GM23338 (cell line): Measurements from ENCODE around the gene METAP1D. TPM values are rescaled to one million over a fixed set of nuclear protein-coding genes. Genes with fewer than 3 reads are reported as not detected.

Experiments
- ATAC-seq: fragments of 200-7000 bp; cut with Tn5 transposase; 3 replicates; pipeline ENCODE4 v1.9.1; 2020
- DNase-seq: peaks from one replicate; pipeline ENCODE4 v3.0.0-alpha.2; 2015; ENCODE audit warnings: low spot score
- H2AFZ ChIP-seq: fragments of 200-600 bp; sonication (generic); 2 replicates; pipeline ENCODE4 v1.8.0; 2016; ENCODE audit warnings: antibody characterized with exemption, mild to moderate bottlenecking, moderate library complexity
- H3F3A ChIP-seq: fragments of 200-600 bp; sonication (generic); replicated peaks from 2 replicates; pipeline ENCODE4 v1.8.0; 2017; ENCODE audit warnings: antibody characterized with exemption, mixed run types, low read depth
- H3K27ac ChIP-seq: fragments of 200-600 bp; sonication (generic); 2 replicates; pipeline ENCODE4 v1.6.1; 2016; ENCODE audit warnings: low read depth
- H3K27me3 ChIP-seq: fragments of 200-600 bp; sonication (generic); 2 replicates; pipeline ENCODE4 v1.8.0; 2016; ENCODE audit warnings: mild to moderate bottlenecking, mixed run types, moderate library complexity; ENCODE audit not compliant: insufficient read depth
- H3K36me3 ChIP-seq: fragments of 200-600 bp; sonication (generic); 2 replicates; pipeline ENCODE4 v1.8.0; 2016; ENCODE audit warnings: mild to moderate bottlenecking; ENCODE audit not compliant: insufficient read depth
- H3K4me1 ChIP-seq: fragments of 200-600 bp; sonication (generic); 2 replicates; pipeline ENCODE4 v1.8.0; 2016; ENCODE audit warnings: mild to moderate bottlenecking, moderate library complexity; ENCODE audit not compliant: insufficient read depth
- H3K4me2 ChIP-seq: fragments of 200-600 bp; sonication (generic); 2 replicates; pipeline ENCODE4 v1.7.1; 2017; ENCODE audit warnings: mixed run types
- H3K4me3 ChIP-seq: fragments of 200-600 bp; sonication (generic); 2 replicates; pipeline ENCODE4 v1.6.1; 2016; ENCODE audit warnings: mixed run types
- H3K79me2 ChIP-seq: fragments of 200-600 bp; sonication (generic); replicated peaks from 2 replicates; pipeline ENCODE4 v1.8.0; 2017; ENCODE audit warnings: mild to moderate bottlenecking; ENCODE audit not compliant: insufficient read depth
- H3K9me2 ChIP-seq: fragments of 200-600 bp; sonication (generic); 2 replicates; pipeline ENCODE4 v1.8.0; 2017; ENCODE audit not compliant: insufficient read depth
- H4K20me1 ChIP-seq: fragments of 200-600 bp; sonication (generic); replicated peaks from 2 replicates; pipeline ENCODE4 v1.8.0; 2017; ENCODE audit warnings: mild to moderate bottlenecking; ENCODE audit not compliant: insufficient read depth
- H3K27ac Mint-ChIP-seq: 2 replicates; pipeline ENCODE4 v1.8.0; 2020; ENCODE audit warnings: inconsistent platforms, mild to moderate bottlenecking, moderate library complexity, mixed read lengths
- H3K27me3 Mint-ChIP-seq: 3 replicates; pipeline ENCODE4 v1.8.0; 2022; ENCODE audit warnings: low read depth, mild to moderate bottlenecking, moderate library complexity, mixed read lengths, inconsistent platforms; ENCODE audit not compliant: insufficient read depth, poor library complexity
- H3K36me3 Mint-ChIP-seq: 3 replicates; pipeline ENCODE4 v1.8.0; 2021; ENCODE audit warnings: low read depth, mild to moderate bottlenecking, inconsistent platforms, moderate library complexity, mixed read lengths
- H3K4me1 Mint-ChIP-seq: 3 replicates; pipeline ENCODE4 v1.8.0; 2020; ENCODE audit warnings: mild to moderate bottlenecking, inconsistent platforms, mixed read lengths
- H3K4me3 Mint-ChIP-seq: 3 replicates; pipeline ENCODE4 v1.8.0; 2021; ENCODE audit warnings: moderate library complexity, mild to moderate bottlenecking, inconsistent platforms, mixed read lengths
- H3K9me3 Mint-ChIP-seq: 3 replicates; pipeline ENCODE4 v1.8.0; 2020; ENCODE audit warnings: moderate library complexity, mild to moderate bottlenecking, inconsistent platforms, mixed read lengths
- CREB1 ChIP-seq: fragments of 250-450 bp; sonication (Bioruptor Pico); IDR thresholded peaks from 2 replicates; pipeline ENCODE4 v1.5.0; 2020; ENCODE audit warnings: low read depth, mild to moderate bottlenecking, moderate library complexity
- CTCF ChIP-seq, 2 experiments: fragments of 200-600 bp in 1 of 2; sonication (generic) in 1 of 2; conservative IDR thresholded peaks; 2 replicates each; pipeline versions ENCODE4 v1.5.1 to v1.6.1; 2016 to 2017; ENCODE audit warnings: antibody characterized with exemption in 2 of 2, low read depth in 2 of 2, mild to moderate bottlenecking in 2 of 2, moderate library complexity in 1 of 2
- EZH2phosphoT487 ChIP-seq: fragments of 200-600 bp; sonication (generic); IDR thresholded peaks from one replicate; pipeline ENCODE4 v1.8.1; 2018; ENCODE audit warnings: antibody characterized with exemption; ENCODE audit not compliant: unreplicated experiment
- POLR2AphosphoS5 ChIP-seq: IDR thresholded peaks from 2 replicates; pipeline ENCODE4 v1.6.1; 2016; ENCODE audit warnings: antibody characterized with exemption, low read depth
- REST ChIP-seq: IDR thresholded peaks from one replicate; pipeline ENCODE4 v1.6.1; 2018; ENCODE audit warnings: antibody characterized with exemption; ENCODE audit not compliant: unreplicated experiment
- STAT1 ChIP-seq: IDR thresholded peaks from one replicate; pipeline ENCODE4 v1.6.1; 2016; ENCODE audit warnings: antibody characterized with exemption; ENCODE audit not compliant: unreplicated experiment
- ZNF114 ChIP-seq: fragments of 250-450 bp; sonication (Bioruptor Pico); IDR thresholded peaks from 2 replicates; pipeline ENCODE4 v1.5.0; 2020; ENCODE audit warnings: mild to moderate bottlenecking, moderate library complexity
- ZNF331 ChIP-seq: fragments of 250-450 bp; sonication (Bioruptor Pico); IDR thresholded peaks from 2 replicates; pipeline ENCODE4 v1.5.0; 2020; ENCODE audit warnings: low read depth, mild to moderate bottlenecking, moderate library complexity
- ZNF462 ChIP-seq: fragments of 250-450 bp; sonication (Bioruptor Pico); IDR thresholded peaks from 2 replicates; pipeline ENCODE4 v1.5.0; 2020; ENCODE audit warnings: mild to moderate bottlenecking, moderate library complexity
- polyA plus RNA-seq: library from polyadenylated mRNA; unstranded; fragments of >200 nt; fragmentation: Nextera tagmentation; extraction: Ambion mirVana; gene quantifications from 2 replicates; pipeline ENCODE4 v1.2.1, GENCODE V29; 2016
- total RNA-seq: library from RNA; depleted of rRNA; stranded (reverse); fragments of >200 nt; shearing (Covaris generic); gene quantifications from 2 replicates; pipeline ENCODE4 v1.2.3, GENCODE V29; 2014

METAP1D gene
- total and polyA plus RNA-seq, 2 experiments from 2014 or later: 12.8 to 15.5 TPM

- TF ChIP-seq REST (no peak), EZH2phosphoT487 (no peak), CREB1 (CRISPR knock-in tag) (no peak), ZNF331 (CRISPR knock-in tag) (no peak)
Observed at GRCh38 chr2:171995586-171995985, 4.2 kb upstream of the METAP1D start (continued).

- Histone ChIP-seq H3K36me3 (no peaks in the 10 kb centered on the region), H4K20me1 (no peaks in the 10 kb centered on the region), H3K4me1 (no peaks in the 10 kb centered on the region), H3K4me2 (no peak overlapping the region), H3K9me2 (no peaks in the 10 kb centered on the region), H3K27me3 (peaks cover 16% of the 10 kb centered on the region), H3F3A (no peaks in the 10 kb centered on the region), H3K79me2 (no peaks in the 10 kb centered on the region), H3K4me3 (no peak overlapping the region), H3K27ac (no peak overlapping the region), H2AFZ (0 out of 2 replicates have a peak overlapping the region, but pooled peaks have one; percentile 12)
- H3K4me3 Mint-ChIP-seq: no peak overlapping the region
- DNase-seq (no peak), ATAC-seq (no peak)
- H3K27me3 Mint-ChIP-seq: peaks cover 7% of the 10 kb centered on the region
- H3K4me1 Mint-ChIP-seq: peaks cover 13% of the 10 kb centered on the region
- H3K27ac Mint-ChIP-seq: no peak overlapping the region
- H3K9me3 Mint-ChIP-seq: no peaks in the 10 kb centered on the region
- H3K36me3 Mint-ChIP-seq: no peaks in the 10 kb centered on the region
- TF ChIP-seq REST: no peak
- no peak for TF ChIP-seq POLR2AphosphoS5
- TF ChIP-seq CTCF (conservative IDR thresholded peaks at IDR 0.05; ENCODE audit: low read depth in 2 of 2): no peak
- TF ChIP-seq ZNF462: no peak
- TF ChIP-seq ZNF114 (CRISPR knock-in tag): no peak
- no peak for TF ChIP-seq EZH2phosphoT487
- no peak for TF ChIP-seq STAT1
Observed at GRCh38 chr2:171996021-171996420, 3.7 kb upstream of the METAP1D start.
